Fibroblast of skin of left biceps (primary cell): Measurements from ENCODE around the gene FREM1.
"Not testable (repeated sequence)": the region's sequence is repeated elsewhere in the genome, so short reads cannot be mapped to it uniquely, and the experiment has no call there.

Experiments used
- DNase-seq, 2 experiments: peaks; one replicate each; pipeline ENCODE4 v3.0.0-alpha.2; 2013; ENCODE audit warnings: low read depth in 2 of 2

Gene FREM1

GRCh38 chr9:14909961-14910805 is at the start of gene FREM1:
Gene FREM1, minus strand, starts transcription at chr9:14910428. Its CDS starts 41,451 bp downstream, at chr9:14868977.
- no peak for DNase-seq

GRCh38 chr9:14958989-14959388 is 48.8 kb upstream of the FREM1 start:
- no peak for DNase-seq

GRCh38 chr9:14957109-14957508 is 46.9 kb upstream of the FREM1 start:
- no peak for DNase-seq

- DNase-seq, result no peak
Measured at GRCh38 chr9:14956208-14956607, 46.0 kb upstream of the FREM1 start.

- no peak for DNase-seq
Measured at GRCh38 chr9:14945351-14945750, 35.1 kb upstream of the FREM1 start.

- DNase-seq, result peak; percentile 3 to 17
Measured at GRCh38 chr9:14941501-14942405, 31.5 kb upstream of the FREM1 start.

- DNase-seq, result no peak
Measured at GRCh38 chr9:14939378-14939777, 29.1 kb upstream of the FREM1 start.

- DNase-seq, result no peak
Measured at GRCh38 chr9:14937216-14937615, 27.0 kb upstream of the FREM1 start.

GRCh38 chr9:14936491-14936890 is 26.3 kb upstream of the FREM1 start:
- DNase-seq, result no peak

- no peak for DNase-seq
Measured at GRCh38 chr9:14935964-14936363, 25.7 kb upstream of the FREM1 start.

GRCh38 chr9:14935106-14935751 is 25.0 kb upstream of the FREM1 start:
- DNase-seq, result no peak

GRCh38 chr9:14932641-14933040 is 22.4 kb upstream of the FREM1 start:
- no peak for DNase-seq

GRCh38 chr9:14932231-14932630 is 22.0 kb upstream of the FREM1 start:
- no peak for DNase-seq

- no peak for DNase-seq
Measured at GRCh38 chr9:14926941-14927624, 16.9 kb upstream of the FREM1 start.

- DNase-seq, result peak; percentile 44 to 56
Measured at GRCh38 chr9:14924230-14925219, 14.3 kb upstream of the FREM1 start.

- no peak for DNase-seq
Measured at GRCh38 chr9:14923701-14924100, 13.5 kb upstream of the FREM1 start.

- DNase-seq, result not testable (repeated sequence)
Measured at GRCh38 chr9:14920805-14921204, 10.6 kb upstream of the FREM1 start.

GRCh38 chr9:14913366-14913765 is 3.1 kb upstream of the FREM1 start:
- no peak for DNase-seq

- DNase-seq, result no peak
Measured at GRCh38 chr9:14912859-14913258, 2.6 kb upstream of the FREM1 start.

GRCh38 chr9:14911046-14911445 is 818 bp upstream of the FREM1 start:
- DNase-seq, result no peak
